HG02840 (cell line): ENCODE data around the gene KCNK15.
"Not testable (repeated sequence)": the region's sequence is repeated elsewhere in the genome, so short reads cannot be mapped to it uniquely, and the experiment has no call there.

Experiments
- ATAC-seq: cut with Tn5 transposase; IDR thresholded peaks from one replicate; pipeline ENCODE4 v1.9.1; 2021; ENCODE audit warnings: mild to moderate bottlenecking, moderate library complexity, moderate number of reproducible peaks; ENCODE audit not compliant: unreplicated experiment, low FRiP score

Gene KCNK15

GRCh38 chr20:44745598-44746366 is at the start of gene KCNK15:
Gene KCNK15 (plus strand): TSS chr20:44745865. CDS start chr20:44745911, 46 bp downstream.
- no peak for ATAC-seq

- no peak for ATAC-seq
Measured at GRCh38 chr20:44696315-44696714, 49.4 kb upstream of the KCNK15 start.

- ATAC-seq: not testable (repeated sequence)
Measured at GRCh38 chr20:44697041-44697440, 48.6 kb upstream of the KCNK15 start.

DNA sequence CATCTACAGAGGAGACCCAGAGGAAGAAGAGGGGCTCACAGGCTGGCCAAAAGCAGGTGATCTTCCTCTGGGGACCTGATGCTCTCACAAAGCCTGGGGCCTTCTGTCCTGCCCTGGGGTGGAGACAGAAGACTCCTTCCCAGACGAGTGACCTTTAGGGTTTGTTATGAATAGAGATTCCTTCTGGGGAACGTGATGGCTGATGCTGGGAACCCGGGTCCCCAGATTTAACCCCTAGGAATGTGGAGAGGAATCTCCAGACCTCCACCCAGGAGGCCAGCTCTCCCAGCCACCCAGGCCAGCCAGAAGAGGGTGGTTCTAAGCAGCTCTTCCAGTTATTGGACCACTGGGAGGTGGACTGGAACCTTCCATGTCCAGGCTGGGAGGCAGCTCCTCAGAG is 47.3 kb upstream of the KCNK15 start:
- no peak for ATAC-seq

DNA sequence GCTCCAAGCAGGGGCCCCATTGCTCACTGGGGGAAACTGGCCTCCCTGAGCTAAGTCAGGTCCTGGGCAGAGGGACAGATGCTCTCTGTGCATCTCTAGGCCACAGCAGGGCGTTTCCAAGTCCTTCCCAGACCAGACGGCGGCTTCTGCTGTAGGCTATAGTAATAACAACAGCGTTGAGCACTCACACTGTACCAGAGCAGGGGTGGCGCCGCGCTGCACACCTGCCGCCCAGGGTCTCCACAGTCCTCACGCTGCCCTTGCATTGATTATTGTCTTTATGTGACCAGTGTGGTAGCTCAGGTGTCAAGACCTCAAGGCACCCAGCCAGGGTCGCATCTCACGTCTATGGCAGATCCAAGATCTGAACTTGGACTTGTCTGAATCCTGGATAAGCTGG is 45.4 kb upstream of the KCNK15 start:
- ATAC-seq: no peak

DNA sequence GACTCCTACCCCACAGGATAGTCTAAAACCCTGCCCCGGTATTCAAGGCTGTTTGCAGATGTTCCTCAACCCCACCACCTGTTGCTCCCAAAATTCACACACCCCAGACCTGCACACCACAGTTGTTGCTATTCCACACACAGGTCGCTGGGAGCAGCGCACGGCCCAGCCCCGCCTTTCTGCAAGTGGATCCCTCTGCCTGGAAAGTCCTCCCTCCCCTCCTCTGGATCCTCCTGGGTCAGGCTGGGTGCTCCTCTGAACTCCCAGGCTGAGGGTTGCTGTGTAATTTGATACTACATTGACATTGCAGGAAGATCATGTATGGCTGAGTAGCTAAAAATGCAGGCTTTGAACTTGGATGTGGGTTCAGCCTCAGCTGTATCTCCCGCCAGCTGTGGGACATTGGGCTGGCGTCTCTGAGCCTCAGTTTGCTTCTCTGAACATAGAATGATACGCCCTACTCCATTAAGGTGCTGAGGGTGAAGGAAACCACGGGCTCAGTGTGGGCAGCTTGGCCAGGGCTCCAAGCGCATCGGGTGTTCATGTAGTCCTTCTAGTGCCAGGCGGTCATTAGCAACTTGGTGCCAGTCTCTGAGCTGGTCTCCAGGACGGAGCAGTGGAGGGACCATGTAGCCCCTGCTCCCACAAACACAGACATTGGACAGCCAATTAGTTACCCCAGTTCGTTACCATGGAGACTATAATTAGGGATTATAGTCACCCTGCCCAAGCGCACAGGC is 44.4 kb upstream of the KCNK15 start:
- ATAC-seq: no peak

DNA sequence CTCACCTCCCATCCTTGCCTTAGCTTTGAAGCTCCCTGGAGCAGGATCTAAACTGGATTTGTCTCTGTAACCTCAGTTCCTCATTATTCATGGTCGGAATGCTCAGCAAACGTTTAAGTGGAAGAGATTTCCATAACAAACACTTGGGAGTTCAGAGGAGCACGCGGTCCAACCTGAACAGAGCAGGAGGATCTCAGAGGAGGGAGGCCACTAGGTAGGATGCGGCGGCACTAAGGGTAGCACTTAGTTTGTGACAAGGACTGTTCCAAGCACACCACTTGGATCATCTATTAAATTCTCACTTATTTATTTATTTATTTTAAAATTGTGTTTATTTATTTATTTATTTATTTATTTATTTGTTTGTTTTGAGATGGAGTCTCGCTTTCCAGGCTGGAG is 43.8 kb upstream of the KCNK15 start:
- ATAC-seq: no peak

DNA sequence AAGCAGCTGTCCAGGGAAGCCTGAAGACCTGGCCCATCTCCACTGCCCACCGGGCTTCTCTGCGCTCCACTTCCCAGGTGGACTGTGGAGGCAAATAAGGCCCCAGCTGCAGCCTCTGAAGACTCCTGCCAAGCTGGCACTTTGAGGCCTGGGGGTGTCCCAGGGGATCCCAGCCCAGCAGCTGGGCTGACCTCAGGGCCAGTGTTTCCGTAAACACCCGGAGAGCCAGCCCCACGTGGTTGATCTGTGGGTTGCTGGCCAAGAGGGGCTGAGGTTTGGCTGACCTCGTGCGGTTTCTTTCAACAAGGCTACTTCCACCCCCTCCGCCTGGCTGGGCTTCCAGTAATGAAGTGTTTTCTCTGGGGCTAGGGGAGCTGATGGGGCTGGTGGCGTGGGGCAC is 42.9 kb upstream of the KCNK15 start:
- no peak for ATAC-seq

DNA sequence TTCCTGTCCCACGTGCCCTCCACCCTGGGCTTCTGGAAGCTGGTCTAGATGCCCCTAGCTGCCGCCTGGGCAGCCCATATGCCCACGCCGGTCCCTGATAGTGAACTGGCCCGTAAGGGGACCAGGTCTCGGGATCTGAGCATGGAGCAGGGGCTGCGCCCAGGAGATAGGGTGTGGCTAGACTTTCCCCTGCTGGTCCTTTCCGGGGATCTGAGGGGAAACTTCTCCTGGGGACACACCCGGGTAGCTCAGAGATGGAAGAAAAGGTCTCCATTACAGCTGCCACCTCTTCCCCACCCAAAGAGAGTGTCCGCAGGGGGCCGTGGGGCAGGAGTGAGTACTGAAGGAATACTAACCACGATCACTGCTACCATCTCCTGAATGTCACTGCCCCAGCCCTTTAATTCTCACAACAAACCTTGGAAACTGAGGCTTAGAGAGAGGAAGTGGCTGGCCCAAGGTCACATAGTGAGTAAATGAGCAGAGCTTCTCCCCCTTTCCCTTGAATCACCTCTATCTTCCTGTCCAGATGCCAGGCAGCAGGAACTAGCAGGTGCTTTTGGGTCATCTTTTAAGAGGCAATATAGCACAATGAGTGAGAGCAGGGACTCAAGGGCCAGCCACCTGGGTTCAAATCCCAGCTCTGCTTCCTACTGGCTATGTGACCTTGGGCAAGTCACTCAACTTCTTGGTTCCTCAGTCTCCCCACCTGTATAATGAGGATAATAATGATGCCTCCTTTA is 42.3 kb upstream of the KCNK15 start:
- ATAC-seq: no peak

DNA sequence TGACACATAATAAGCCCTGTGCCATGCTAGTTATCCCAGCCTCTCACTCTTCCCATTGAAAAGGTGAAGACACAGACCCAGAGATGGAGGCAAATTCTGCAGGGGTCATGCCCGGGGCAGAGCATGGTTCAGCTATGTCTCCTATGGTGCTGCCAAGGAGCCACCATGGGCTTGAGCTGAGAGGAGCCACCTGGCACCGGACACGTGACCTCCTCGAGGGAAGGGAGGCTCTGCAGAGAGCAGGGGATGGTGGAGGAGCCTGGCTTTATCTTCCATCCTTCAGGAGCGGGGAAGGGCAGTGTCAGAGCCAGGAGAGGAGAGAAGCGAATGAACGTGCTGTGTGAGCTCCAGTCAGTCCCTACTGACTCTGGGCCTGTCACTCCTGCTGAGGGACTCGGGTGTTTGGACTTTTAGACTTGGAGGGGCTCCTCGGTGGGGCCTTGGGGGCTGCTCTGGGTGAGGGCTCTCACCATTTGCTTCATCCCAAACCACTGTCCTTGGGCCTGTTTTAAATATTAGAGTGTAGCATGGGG is 41.6 kb upstream of the KCNK15 start:
- no peak for ATAC-seq

- ATAC-seq: no peak
Measured at GRCh38 chr20:44704551-44704971, 41.1 kb upstream of the KCNK15 start.

DNA sequence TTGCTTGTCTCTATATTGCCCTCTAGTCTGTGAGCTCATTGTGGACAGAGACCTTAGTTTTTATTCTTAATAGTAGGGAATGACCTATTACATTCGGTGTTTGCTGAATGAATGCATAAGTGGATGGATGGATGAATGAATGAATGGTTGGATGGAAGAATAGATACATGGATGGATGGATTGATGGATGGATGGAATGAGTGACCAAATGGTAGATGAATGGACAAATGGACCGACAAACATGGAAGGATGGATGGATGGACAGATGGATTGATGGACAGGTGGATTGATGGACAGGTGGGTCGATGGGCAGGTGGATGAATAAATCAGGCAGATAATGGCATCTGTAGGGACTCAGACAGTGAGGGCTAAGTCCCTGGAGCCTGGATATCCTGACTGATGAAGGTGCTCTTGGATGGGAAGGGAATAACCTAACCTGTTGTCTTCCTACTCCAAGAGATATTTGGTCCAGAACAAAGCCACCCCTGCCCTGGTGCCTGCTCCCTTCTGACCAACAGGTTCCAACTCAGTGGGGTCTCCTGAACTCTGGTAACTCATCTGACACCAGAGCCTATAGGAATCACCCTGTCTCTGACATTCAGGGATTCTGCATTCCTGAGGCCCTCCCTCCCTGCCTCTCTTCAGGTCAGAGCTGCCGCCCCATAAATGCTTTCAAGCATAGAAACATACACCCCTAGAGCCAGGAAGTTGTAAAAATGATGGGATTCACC is 40.1 kb upstream of the KCNK15 start:
- no peak for ATAC-seq

- no peak for ATAC-seq
Measured at GRCh38 chr20:44706301-44707017, 39.2 kb upstream of the KCNK15 start.

GRCh38 chr20:44707018-44707579 is 38.6 kb upstream of the KCNK15 start:
- ATAC-seq: no peak

- ATAC-seq: no peak
Measured at GRCh38 chr20:44709380-44709779, 36.3 kb upstream of the KCNK15 start.

DNA sequence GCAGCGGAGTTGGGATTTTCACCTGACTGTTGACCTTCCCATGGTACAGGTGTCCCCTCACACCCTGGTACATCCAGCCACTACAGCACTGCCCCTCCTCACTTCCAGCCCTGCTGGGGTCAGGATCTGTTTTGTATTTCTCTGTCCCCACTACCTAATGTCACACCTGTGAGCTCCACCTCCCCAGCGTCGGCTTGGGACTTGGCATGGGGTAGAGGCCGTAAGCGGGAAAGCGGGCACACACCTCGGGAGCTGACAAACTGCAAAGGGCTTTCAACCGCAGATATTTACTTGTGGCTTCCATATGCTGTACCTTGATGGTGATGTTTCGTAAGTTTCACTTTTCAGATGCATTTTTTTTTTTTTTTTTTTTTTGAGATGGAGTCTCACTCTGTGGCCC is 35.9 kb upstream of the KCNK15 start:
- no peak for ATAC-seq

- no peak for ATAC-seq
Measured at GRCh38 chr20:44711237-44711636, 34.4 kb upstream of the KCNK15 start.

- no peak for ATAC-seq
Measured at GRCh38 chr20:44714102-44714700, 31.5 kb upstream of the KCNK15 start.
